Measurements from ENCODE around the gene C15orf40. TPM values are rescaled to one million over a fixed set of nuclear protein-coding genes. Genes with fewer than 3 reads are reported as not detected.

Gene C15orf40
- total RNA-seq, 4 donors from 2014 or later = 13.4 to 21.0 (median 15.4) TPM

DNA sequence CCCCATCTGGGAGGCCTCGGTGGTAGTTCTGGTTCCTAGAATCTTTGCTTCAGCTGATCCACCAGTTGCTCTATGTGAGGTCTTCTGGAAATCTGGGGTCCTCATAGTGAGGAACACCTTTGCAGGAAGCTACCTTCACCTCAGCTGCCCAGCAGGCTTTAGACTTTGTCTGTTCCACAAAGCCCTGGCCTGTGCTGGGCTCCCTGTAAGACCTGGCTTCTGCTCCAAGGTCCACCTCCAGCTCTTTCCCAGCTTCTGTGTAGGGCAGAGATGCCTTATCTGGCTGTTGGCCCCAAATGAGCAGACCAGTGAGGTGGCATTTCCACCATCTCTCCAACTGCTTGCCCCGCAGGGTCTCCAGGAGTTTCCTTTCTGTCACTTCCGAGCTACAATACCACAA is 50.7 kb downstream of the C15orf40 start:
- TF ChIP-seq, protein P1, sequence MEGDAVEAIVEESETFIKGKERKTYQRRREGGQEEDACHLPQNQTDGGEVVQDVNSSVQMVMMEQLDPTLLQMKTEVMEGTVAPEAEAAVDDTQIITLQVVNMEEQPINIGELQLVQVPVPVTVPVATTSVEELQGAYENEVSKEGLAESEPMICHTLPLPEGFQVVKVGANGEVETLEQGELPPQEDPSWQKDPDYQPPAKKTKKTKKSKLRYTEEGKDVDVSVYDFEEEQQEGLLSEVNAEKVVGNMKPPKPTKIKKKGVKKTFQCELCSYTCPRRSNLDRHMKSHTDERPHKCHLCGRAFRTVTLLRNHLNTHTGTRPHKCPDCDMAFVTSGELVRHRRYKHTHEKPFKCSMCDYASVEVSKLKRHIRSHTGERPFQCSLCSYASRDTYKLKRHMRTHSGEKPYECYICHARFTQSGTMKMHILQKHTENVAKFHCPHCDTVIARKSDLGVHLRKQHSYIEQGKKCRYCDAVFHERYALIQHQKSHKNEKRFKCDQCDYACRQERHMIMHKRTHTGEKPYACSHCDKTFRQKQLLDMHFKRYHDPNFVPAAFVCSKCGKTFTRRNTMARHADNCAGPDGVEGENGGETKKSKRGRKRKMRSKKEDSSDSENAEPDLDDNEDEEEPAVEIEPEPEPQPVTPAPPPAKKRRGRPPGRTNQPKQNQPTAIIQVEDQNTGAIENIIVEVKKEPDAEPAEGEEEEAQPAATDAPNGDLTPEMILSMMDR (IDR thresholded peaks at IDR 0.05) = no peak
- no peak for TF ChIP-seq EP300 (IDR thresholded peaks at IDR 0.05)
- no peak for TF ChIP-seq POLR2A (IDR thresholded peaks at IDR 0.05)
- H3K4me1 ChIP-seq = no peaks in the 10 kb centered on the region
- DNase-seq (ENCODE audit: low spot score in 2 of 2) = no peak
- H3K27ac ChIP-seq = no peak overlapping the region
- H3K36me3 ChIP-seq = peaks cover 0 to 11% (median 0%) of the 10 kb centered on the region in 3 donors
- 82 to 89% methylated on average over 3 of the region's 3 CpGs for WGBS, 2 donors
- no peaks in the 10 kb centered on the region for H3K27me3 ChIP-seq
- H3K4me3 ChIP-seq = no peak overlapping the region
- no peaks in the 10 kb centered on the region for H3K9me3 ChIP-seq

DNA sequence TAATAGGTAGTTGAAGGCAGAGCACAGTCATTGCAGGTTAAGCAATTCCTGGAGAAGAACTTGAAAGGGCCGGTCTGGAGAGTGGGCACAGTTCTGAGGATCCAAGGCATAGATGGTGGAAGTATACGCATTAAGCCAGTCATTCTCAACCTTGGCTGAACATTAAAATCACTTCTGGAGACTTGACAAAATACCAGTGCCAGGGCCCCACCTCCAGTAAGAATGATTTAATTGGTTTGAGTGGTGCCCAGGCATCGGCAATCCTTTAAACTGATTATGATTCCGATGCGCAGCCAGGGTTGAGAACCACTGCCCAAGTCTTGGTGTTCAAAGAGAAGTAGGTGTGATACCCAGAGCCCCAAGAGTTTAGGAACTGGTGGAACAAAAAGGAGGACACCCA is 52.0 kb downstream of the C15orf40 start:
- Histone ChIP-seq H3K36me3 (peaks cover 0 to 11% (median 0%) of the 10 kb centered on the region in 3 donors), H3K4me1 (no peaks in the 10 kb centered on the region), H3K9me3 (no peaks in the 10 kb centered on the region), H3K27me3 (no peaks in the 10 kb centered on the region), H3K4me3 (no peak overlapping the region), H3K27ac (no peak overlapping the region)
- no peak for DNase-seq (ENCODE audit: low spot score in 2 of 2)
- TF ChIP-seq, protein P1 (IDR thresholded peaks at IDR 0.05) = no peak
- TF ChIP-seq POLR2A (IDR thresholded peaks at IDR 0.05) = no peak
- TF ChIP-seq EP300 (IDR thresholded peaks at IDR 0.05) = no peak
- 95 to 98% methylated on average over 5 of the region's 5 CpGs for WGBS, 2 donors

DNA sequence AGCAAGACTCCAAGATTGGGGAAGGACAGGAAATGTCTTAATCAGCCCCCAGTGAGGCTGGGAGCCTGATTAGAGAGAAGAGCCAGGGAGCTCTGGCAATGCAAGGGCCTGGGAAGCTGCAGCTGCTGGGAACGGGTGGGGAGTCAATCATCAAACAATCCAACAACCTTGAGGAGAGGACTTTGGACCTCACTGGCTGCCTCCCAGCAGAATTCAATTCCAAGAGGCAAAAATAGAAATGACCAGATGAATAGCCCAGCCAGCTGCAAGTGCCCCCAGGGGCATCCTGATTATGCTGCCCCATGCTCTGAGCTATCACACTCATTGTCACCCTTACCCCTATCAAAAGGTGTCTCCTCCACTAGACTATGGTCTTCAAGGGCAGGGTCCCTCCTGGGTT is 52.8 kb downstream of the C15orf40 start:
- DNase-seq (ENCODE audit: low spot score in 2 of 2) = no peak
- 90 to 94% methylated on average over 1 of the region's 1 CpG for WGBS, 2 donors
- H3K27me3 ChIP-seq = no peaks in the 10 kb centered on the region

DNA sequence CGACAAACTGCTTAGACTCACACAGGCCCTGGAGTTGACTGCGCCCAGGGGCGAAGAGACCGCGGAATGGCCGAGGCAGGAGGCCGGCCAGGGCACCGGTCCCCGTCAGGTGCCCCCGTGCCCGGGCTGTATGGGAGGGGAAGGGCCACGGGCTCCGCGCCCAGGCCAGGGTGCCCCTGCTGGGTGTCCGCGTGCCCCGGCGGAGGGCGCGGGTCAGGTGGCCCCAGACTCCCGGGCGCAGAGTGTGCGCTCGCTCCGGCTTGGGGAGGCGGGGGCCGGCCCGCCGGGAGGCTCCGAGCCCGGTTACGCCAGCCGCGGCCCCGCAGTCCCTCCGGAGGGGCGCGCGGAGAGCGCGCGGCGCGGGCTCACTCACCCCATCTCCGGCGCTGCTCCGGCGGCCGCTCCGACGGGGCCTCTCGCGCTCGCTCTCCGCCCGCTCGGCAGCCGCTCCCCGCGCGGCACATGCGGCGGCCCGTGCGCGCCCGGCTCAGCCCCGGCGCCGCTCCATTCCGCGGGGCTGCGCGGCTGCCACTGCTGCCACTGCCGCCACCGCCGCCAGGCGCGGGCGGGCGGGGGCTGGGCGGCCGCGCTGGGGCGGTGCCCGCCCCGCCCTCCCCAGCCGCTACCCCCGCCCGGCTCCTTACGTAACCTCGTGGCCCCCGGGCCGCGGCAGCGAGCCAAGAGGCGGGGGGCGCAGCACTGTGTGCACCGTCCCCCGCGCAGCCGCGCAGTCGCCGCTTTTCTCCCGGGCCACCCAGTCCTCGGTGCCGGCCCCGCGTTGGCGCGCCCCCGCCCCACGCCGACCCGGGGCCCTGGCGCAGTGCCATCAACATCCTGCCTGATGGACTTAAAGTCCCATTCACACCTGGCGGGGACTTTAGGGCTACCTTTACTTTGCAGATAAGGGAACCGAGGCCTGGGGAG is 59.0 kb downstream of the C15orf40 start, which contains the start of gene HOMER2:
Gene HOMER2, minus strand, starts transcription at position 563 of the 924 bp plus-strand sequence. Its CDS starts 185 bp downstream, at position 378.
- H3K27me3 ChIP-seq = peaks cover 0 to 25% of the 10 kb centered on the region in 2 donors
- H3K4me1 ChIP-seq = peaks cover 0 to 11% (median 2%) of the 10 kb centered on the region in 4 donors
- TF ChIP-seq EP300 (IDR thresholded peaks at IDR 0.05) (no peak), POLR2A (IDR thresholded peaks at IDR 0.05) (no peak)
- TF ChIP-seq, protein P1 (IDR thresholded peaks at IDR 0.05) = no peak
- WGBS, 2 donors = 1 to 6% methylated on average over 13 to 32 of the region's 119 CpGs
- DNase-seq (ENCODE audit: low spot score in 2 of 2) = no peak
- peak within 1 kb of the TSS; percentile 23 to 71 (median 36) for H3K4me3 ChIP-seq
- no peaks in the 10 kb centered on the region for H3K36me3 ChIP-seq
- peak within 1 kb of the TSS in 1 of 4 donors; percentile 65 for H3K27ac ChIP-seq
- no peaks in the 10 kb centered on the region for H3K9me3 ChIP-seq

More for the DNA sequence above, 52.8 kb downstream of the C15orf40 start:
- no peak overlapping the region for H3K27ac ChIP-seq
- H3K4me3 ChIP-seq = no peak overlapping the region
- H3K9me3 ChIP-seq = no peaks in the 10 kb centered on the region
- peaks cover 0 to 11% (median 0%) of the 10 kb centered on the region in 3 donors for H3K36me3 ChIP-seq
- no peaks in the 10 kb centered on the region for H3K4me1 ChIP-seq
- TF ChIP-seq POLR2A (IDR thresholded peaks at IDR 0.05) = no peak
- TF ChIP-seq EP300 (IDR thresholded peaks at IDR 0.05) = no peak
- TF ChIP-seq, protein P1 (IDR thresholded peaks at IDR 0.05) = no peak
